Measurements from ENCODE around the gene EGLN2.
"Not testable (repeated sequence)": the region's sequence is repeated elsewhere in the genome, so short reads cannot be mapped to it uniquely, and the experiment has no call there.

Gene EGLN2

GRCh38 chr19:40819479-40820234 is 20.7 kb downstream of the EGLN2 start:
- DNase-seq (ENCODE audit: low spot score): peak; percentile 68

DNA sequence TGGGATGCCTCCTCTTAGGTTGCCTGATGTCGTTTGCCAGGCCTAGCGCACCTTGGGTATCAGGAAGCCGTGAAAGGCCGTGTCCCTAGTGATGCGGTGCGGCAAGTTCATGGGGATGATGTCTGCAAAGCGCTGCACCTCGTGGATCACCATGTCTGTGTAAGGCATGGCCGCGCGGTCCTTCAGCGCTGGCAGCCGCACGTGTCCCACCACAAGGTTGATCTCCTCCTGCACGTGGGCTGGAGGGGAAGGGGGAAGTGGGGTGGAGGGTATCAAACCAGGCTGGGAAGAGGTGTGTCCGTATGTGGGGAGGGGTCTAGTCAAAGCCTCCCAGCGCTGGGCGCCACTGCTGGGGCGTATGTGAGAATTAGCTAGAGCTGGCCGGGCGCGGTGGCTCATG is 23.2 kb downstream of the EGLN2 start:
- no peak for DNase-seq (ENCODE audit: low spot score)

- not testable (repeated sequence) for DNase-seq (ENCODE audit: low spot score)
Observed at GRCh38 chr19:40822704-40823553, 23.9 kb downstream of the EGLN2 start.

DNA sequence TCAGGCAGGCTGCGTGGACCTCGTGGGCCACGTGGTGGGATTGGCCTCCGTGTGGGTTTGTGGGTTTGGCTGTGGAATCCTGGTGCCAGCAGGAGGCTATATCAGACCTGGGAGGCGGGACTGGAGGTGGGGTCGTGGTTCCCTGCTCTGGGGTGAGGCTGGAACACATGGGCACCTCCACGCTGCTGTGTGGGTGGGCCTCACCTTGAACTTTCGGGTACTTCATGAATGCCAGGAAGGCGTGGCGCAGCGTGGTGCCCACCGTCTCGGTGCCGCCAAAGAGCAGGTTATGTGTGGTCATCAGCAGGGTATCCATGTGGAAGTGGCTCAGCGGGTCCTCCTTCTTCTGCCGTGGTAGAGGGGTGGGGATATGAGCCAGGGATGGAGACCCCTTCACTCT is 25.9 kb downstream of the EGLN2 start:
- not testable (repeated sequence) for DNase-seq (ENCODE audit: low spot score)

DNA sequence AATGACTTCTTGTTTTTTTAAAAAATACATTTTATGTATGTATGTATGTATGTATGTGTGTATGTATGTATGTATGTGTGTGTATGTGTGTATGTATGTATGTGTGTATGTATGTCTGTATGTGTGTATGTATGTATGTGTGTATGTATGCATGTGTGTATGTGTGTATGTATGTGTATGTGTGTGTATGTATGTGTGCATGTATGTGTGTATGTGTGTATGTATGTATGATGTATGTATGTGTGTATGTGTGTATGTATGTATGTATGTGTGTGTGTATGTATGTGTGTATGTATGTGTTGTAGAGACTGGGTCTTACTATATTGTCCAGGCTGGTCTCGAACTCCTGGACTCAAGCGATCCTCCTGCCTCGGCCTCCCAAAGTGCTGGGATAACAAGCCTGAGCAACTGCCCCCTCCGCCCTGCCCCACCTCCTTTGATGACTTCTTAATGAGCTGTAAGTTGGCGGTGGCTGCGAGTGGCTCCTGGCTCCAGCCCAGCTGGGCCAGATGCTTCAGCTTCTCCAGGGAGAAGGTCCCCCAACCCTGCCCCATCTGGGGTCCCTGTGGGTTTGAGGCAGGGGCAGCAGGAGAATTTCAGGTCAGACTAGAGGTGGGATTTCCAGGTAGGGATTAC is 26.6 kb downstream of the EGLN2 start:
- not testable (repeated sequence) for DNase-seq (ENCODE audit: low spot score)

GRCh38 chr19:40826312-40826698 is 27.3 kb downstream of the EGLN2 start:
- not testable (repeated sequence) for DNase-seq (ENCODE audit: low spot score)

- peak; percentile 83 for DNase-seq (ENCODE audit: low spot score)
Observed at GRCh38 chr19:40826699-40827385, 27.9 kb downstream of the EGLN2 start.

GRCh38 chr19:40827386-40828247 is 28.6 kb downstream of the EGLN2 start:
- no peak for DNase-seq (ENCODE audit: low spot score)

- DNase-seq (ENCODE audit: low spot score): no peak
Observed at GRCh38 chr19:40829205-40829604, 30.2 kb downstream of the EGLN2 start.

DNA sequence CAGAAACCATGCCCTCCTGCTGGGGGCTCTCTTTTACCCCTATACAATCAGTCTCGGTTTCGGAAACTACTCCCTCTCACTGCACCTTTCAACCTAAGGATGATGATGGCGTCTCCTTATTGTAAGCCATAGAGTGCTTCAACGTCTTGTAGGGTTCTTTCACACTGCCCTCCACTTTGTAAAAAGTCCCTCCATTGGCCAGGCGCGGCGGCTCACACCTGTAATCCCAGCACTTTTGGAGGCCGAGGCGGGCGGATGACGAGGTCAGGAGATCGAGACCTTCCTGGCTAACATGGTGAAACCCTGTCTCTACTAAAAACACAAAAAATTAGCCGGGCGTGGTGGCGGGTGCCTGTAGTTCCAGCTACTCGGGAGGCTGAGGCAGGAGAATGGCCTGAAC is 31.8 kb downstream of the EGLN2 start:
- not testable (repeated sequence) for DNase-seq (ENCODE audit: low spot score)

DNA sequence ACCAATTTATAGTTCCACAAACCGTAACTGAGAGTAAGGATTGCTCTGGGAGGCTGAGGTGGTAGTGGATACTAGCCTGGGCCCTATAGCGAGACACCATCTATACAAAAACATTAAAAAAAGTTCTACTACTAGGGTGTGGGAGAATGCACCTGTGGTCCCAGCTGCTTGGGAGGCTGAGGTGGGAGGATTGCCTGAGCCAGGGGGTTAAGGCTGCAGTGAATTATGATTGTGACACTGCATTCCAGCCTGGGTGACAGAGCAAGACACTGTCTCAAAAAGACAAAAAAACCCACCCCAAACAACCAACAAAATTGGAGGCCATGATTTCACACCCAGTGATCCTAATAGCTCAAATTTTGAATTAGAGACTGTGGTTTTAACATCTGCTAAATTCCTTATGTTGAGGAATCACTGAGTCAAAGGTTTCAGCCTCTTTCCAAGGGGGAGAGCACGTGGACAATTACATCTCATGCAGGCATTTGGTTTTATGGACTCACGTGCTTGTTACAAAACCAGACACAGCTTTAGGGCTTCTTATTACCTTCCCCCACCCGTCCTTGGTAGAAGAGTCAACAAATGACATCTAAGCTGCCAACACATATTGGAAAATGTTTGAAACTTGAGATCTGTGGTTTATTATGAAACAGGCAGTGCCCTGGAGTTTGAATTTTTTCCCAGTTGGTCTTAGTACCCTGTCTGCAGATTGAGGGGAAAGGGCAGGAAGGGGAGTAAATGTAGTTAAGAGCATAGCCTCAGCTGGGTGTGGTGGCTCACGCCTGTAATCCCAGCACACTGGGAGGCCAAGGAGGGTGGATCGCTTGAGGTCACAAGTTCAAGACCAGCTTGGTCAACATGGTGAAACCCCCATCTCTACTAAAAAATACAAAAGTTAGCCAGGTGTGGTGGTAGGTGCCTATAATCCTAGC is 32.8 kb downstream of the EGLN2 start:
- DNase-seq (ENCODE audit: low spot score): no peak

- DNase-seq (ENCODE audit: low spot score): not testable (repeated sequence)
Observed at GRCh38 chr19:40832431-40832790, 33.4 kb downstream of the EGLN2 start.

GRCh38 chr19:40833728-40834533 is 34.9 kb downstream of the EGLN2 start:
- DNase-seq (ENCODE audit: low spot score): not testable (repeated sequence)

DNA sequence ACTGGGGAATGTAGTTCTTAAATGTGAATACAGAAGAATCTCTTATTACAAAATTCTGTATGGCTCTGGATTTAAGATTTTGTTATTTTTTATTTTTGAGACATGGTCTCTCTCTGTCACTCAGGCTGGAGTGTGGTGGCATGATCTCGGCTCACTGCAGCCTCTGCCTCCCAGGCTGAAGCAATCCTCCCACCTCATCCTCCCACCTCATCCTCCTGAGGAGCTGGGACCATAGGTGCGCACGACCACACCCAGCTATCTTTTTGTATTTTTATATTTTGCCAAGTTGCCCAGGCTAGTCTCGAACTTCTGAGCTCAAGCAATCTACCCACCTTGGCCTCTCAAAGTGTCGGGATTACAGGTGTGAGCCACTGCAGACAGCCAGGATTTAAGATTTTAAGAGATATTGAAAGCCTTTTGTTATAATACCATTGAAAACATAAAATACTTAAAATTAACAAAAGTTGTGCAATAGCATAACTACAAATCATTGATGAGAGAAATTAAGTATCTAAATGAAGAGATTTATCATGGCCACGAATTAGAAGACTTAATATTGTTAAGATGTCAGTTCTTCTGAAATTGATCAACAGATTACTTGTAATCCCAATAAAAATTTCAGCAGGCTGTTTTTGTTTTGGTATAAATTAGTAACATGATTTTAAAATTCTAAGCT is 37.9 kb downstream of the EGLN2 start:
- DNase-seq (ENCODE audit: low spot score): no peak

GRCh38 chr19:40838477-40838876 is 39.5 kb downstream of the EGLN2 start:
- not testable (repeated sequence) for DNase-seq (ENCODE audit: low spot score)

GRCh38 chr19:40842012-40842411 is 43.0 kb downstream of the EGLN2 start:
- not testable (repeated sequence) for DNase-seq (ENCODE audit: low spot score)

DNA sequence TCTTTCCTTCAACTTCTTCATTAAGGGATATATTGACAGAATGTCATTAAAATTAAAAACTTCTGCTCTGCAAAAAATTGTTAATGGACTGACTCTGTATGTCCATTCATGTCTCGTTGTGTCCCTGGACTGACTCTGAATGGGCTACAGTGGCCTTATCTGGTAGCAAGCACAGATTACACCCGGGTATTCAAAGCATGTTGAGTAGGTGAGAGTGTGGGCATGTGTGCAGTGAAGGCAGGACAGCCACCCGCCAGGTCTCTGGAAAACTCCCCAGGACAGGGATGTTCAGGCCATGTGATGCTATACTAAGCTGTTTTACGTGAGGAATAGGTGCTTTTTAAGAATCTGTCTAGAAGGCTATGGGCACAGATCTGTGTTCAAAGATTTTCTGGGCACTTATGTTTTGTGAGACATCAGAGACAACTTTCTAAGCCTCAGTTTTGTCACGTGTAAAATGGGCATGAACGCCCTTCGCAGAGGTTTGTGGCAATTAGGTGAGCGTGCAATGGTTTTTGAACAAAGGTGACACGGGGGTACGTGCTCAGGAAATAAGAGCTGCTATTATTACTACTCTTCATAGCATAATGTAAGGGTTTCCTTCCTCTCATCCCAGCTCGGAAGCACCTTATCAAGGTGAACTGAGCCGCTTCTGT is 44.1 kb downstream of the EGLN2 start:
- peak; percentile 18 for DNase-seq (ENCODE audit: low spot score)

GRCh38 chr19:40843653-40844052 is 44.7 kb downstream of the EGLN2 start:
- peak; percentile 76 for DNase-seq (ENCODE audit: low spot score)
